Central memory CD8-positive, alpha-beta T cell (primary cell): ENCODE measurements around the gene ANTKMT.

Experiments used
- ATAC-seq: fragments of 150-1000 bp; cut with Tn5 transposase; replicated peaks from 2 replicates; pipeline ENCODE4 v1.10.0; 2022; ENCODE audit warnings: mild to moderate bottlenecking, moderate FRiP score, moderate number of reproducible peaks; ENCODE audit not compliant: poor library complexity, severe bottlenecking; ENCODE audit errors: extremely low read depth
- DNase-seq, 2 donors: peaks; one replicate each; pipeline ENCODE4 v3.0.0; 2021; ENCODE audit warnings: low spot score in 2 of 2
- H3K27ac Mint-ChIP-seq: one replicate; pipeline ENCODE4 v1.8.0; 2022; ENCODE audit warnings: low read depth, mild to moderate bottlenecking, moderate library complexity, mixed read lengths
- H3K27me3 Mint-ChIP-seq: one replicate; pipeline ENCODE4 v1.8.0; 2022; ENCODE audit warnings: mixed read lengths
- H3K36me3 Mint-ChIP-seq: one replicate; pipeline ENCODE4 v1.8.0; 2022; ENCODE audit warnings: mild to moderate bottlenecking, moderate library complexity, mixed read lengths; ENCODE audit not compliant: insufficient read depth
- H3K4me1 Mint-ChIP-seq: one replicate; pipeline ENCODE4 v1.8.0; 2022; ENCODE audit warnings: mixed read lengths
- H3K4me3 Mint-ChIP-seq: one replicate; pipeline ENCODE4 v1.8.0; 2022; ENCODE audit warnings: mild to moderate bottlenecking, moderate library complexity, mixed read lengths
- H3K9me3 Mint-ChIP-seq: one replicate; pipeline ENCODE4 v1.8.0; 2022; ENCODE audit warnings: mixed read lengths

ANTKMT gene

GRCh38 chr16:694863-695354 is 26.0 kb upstream of the ANTKMT start:
- peaks cover 12% of the 10 kb centered on the region for H3K36me3 Mint-ChIP-seq
- peaks cover 5% of the 10 kb centered on the region for H3K9me3 Mint-ChIP-seq
- H3K27me3 Mint-ChIP-seq, result peaks cover 10% of the 10 kb centered on the region
- peak overlapping the region; percentile 70 for H3K4me3 Mint-ChIP-seq
- ATAC-seq, result no peak
- H3K4me1 Mint-ChIP-seq, result peaks cover 20% of the 10 kb centered on the region
- DNase-seq, result no peak
- no peak overlapping the region for H3K27ac Mint-ChIP-seq

- peaks cover 10% of the 10 kb centered on the region for H3K36me3 Mint-ChIP-seq
- peaks cover 20% of the 10 kb centered on the region for H3K4me1 Mint-ChIP-seq
- H3K27me3 Mint-ChIP-seq, result peaks cover 10% of the 10 kb centered on the region
- H3K9me3 Mint-ChIP-seq, result peaks cover 5% of the 10 kb centered on the region
- ATAC-seq, result peak; percentile 60
- H3K27ac Mint-ChIP-seq, result no peak overlapping the region
- peak in 1 of 2 donors; percentile 34 for DNase-seq
- peak overlapping the region; percentile 70 for H3K4me3 Mint-ChIP-seq
Measured at GRCh38 chr16:695355-696089, 25.4 kb upstream of the ANTKMT start.

- no peak for DNase-seq
- H3K27me3 Mint-ChIP-seq, result peaks cover 16% of the 10 kb centered on the region
Measured at GRCh38 chr16:698911-699671, 21.9 kb upstream of the ANTKMT start.

GRCh38 chr16:700684-701584 is 20.0 kb upstream of the ANTKMT start:
- Mint-ChIP-seq H3K4me3 (no peak overlapping the region), H3K4me1 (peaks cover 4% of the 10 kb centered on the region), H3K9me3 (no peaks in the 10 kb centered on the region), H3K27ac (no peak overlapping the region), H3K27me3 (peaks cover 16% of the 10 kb centered on the region), H3K36me3 (peaks cover 4% of the 10 kb centered on the region)
- DNase-seq (no peak), ATAC-seq (no peak)

More at GRCh38 chr16:698911-699671, 21.9 kb upstream of the ANTKMT start:
- H3K4me1 Mint-ChIP-seq, result peaks cover 9% of the 10 kb centered on the region
- no peaks in the 10 kb centered on the region for H3K9me3 Mint-ChIP-seq
- H3K4me3 Mint-ChIP-seq, result no peak overlapping the region
- ATAC-seq, result no peak
- no peak overlapping the region for H3K27ac Mint-ChIP-seq
- peaks cover 7% of the 10 kb centered on the region for H3K36me3 Mint-ChIP-seq

GRCh38 chr16:702341-702740 is 18.6 kb upstream of the ANTKMT start:
- Mint-ChIP-seq H3K4me1 (no peaks in the 10 kb centered on the region), H3K27ac (no peak overlapping the region), H3K27me3 (peaks cover 25% of the 10 kb centered on the region), H3K4me3 (no peak overlapping the region), H3K9me3 (no peaks in the 10 kb centered on the region), H3K36me3 (peaks cover 4% of the 10 kb centered on the region)
- DNase-seq, result no peak
- ATAC-seq, result no peak

DNA sequence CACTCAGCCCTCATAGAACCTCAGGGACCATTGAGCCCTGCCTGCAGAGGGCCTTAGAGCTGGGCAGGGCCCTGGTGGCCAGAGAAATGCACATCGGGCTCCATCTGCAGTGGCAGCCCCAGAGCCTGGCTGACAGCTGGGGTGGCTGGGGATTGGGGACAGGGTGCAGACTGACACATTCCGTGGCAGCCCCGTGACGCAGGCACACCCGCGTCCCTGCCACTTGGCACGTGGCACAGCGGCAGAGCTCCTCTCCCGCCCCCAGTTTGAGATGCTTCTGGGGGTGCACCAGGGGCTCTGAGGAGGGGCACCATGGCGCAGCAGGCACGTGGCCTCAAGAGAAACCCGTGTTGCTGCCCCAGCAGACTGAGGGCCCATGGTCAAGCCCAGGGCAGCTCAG is 17.5 kb upstream of the ANTKMT start:
- Mint-ChIP-seq H3K4me3 (no peak overlapping the region), H3K27me3 (peaks cover 36% of the 10 kb centered on the region), H3K9me3 (no peaks in the 10 kb centered on the region), H3K27ac (no peak overlapping the region), H3K36me3 (peaks cover 4% of the 10 kb centered on the region), H3K4me1 (no peaks in the 10 kb centered on the region)
- no peak for DNase-seq
- no peak for ATAC-seq

- ATAC-seq (no peak), DNase-seq (no peak)
- H3K36me3 Mint-ChIP-seq, result peaks cover 4% of the 10 kb centered on the region
- no peak overlapping the region for H3K27ac Mint-ChIP-seq
- H3K4me1 Mint-ChIP-seq, result no peaks in the 10 kb centered on the region
- no peaks in the 10 kb centered on the region for H3K9me3 Mint-ChIP-seq
- no peak overlapping the region for H3K4me3 Mint-ChIP-seq
- H3K27me3 Mint-ChIP-seq, result peaks cover 42% of the 10 kb centered on the region
Measured at GRCh38 chr16:704047-704446, 16.9 kb upstream of the ANTKMT start.

DNA sequence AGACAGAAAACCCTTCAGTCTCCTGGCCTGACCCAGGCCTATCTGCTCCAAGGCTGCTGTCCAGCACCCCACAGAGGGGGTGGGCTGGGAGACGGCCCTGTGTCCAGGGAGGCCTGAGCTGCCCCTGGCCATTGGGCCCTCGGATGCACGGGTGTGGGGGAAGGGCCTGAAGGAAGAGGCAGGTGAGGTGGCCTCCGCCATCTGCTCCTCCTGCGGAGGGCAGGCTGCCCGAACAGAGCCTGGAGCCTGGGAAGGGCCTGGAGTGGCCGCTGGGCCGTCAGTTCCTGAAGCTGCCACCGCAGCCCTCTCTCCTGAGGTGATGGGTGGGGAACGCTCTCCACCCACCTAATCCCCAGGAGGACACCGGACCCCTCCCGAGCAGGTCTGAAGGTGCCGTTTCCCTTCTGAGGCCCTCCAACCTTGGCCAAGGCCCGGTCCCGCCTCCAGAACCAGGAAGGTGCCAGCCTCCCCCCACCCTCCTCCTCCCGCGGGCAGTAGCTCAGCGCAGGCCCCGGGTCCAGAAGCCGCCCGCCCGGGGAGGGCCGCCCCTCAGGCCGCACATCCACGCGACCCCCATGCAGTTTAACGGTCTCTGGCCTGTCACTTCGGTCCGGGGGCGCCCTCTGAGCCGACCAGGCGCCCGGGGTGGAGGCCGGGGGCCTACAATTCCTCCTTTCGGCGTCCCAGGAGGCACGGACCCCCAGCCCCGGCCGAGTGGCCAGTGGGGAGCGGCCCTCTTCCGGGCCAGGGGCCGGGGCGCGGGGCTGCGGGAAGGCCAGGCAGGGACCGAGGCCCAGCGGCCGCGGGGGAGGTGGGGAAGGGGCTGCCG is 16.2 kb upstream of the ANTKMT start:
- DNase-seq (no peak), ATAC-seq (no peak)
- no peak overlapping the region for H3K4me3 Mint-ChIP-seq
- no peak overlapping the region for H3K27ac Mint-ChIP-seq
- H3K36me3 Mint-ChIP-seq, result peaks cover 4% of the 10 kb centered on the region
- H3K4me1 Mint-ChIP-seq, result no peaks in the 10 kb centered on the region
- H3K9me3 Mint-ChIP-seq, result no peaks in the 10 kb centered on the region
- H3K27me3 Mint-ChIP-seq, result peaks cover 49% of the 10 kb centered on the region

DNA sequence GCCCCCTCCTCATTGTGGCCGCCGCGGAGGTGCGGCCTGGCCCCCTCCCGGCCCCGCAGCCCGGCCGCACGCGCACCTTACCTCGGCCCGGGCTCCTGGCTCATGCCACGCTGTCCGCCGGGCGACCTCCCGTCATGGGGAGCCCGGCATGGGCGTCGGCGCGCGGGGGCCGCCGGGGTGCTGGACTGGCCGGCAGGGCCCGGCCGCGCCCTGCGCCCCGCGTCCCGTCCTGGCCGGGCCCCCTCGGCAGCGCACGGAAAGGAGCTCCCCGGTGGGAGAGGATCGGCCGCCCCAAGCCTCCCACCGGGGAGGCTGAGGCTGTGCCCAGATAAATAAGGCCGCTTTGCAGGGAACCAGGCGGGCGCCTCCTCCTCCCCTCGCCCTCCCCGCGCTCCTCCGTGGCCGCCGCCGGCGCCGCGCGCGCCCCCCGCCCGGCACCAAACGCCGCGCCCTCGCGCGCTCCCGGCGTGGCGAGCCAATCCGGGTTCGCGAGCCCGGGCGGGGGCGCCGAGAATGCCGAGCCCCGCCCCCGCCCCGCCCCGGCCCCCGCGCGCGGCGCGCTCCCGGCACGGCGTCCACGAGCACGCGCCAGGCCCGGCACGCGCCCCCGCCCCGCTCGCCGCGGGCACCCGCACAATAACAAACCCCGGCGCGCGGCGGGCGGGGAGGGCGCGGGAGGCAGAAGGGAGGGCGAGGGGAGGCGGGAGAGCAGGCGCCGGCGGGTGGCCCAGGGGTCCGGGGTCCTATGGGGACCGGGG is 15.3 kb upstream of the ANTKMT start, which contains the start of gene FBXL16:
FBXL16 (minus strand) TSS at position 371 of the 758 bp plus-strand sequence. CDS start 8,396 bp downstream, outside the sequence.
- no peak within 1 kb of the TSS for H3K4me3 Mint-ChIP-seq
- no peaks in the 10 kb centered on the region for H3K9me3 Mint-ChIP-seq
- peaks cover 4% of the 10 kb centered on the region for H3K36me3 Mint-ChIP-seq
- H3K27me3 Mint-ChIP-seq, result peaks cover 52% of the 10 kb centered on the region
- no peaks in the 10 kb centered on the region for H3K4me1 Mint-ChIP-seq
- no peak within 1 kb of the TSS for H3K27ac Mint-ChIP-seq
- ATAC-seq (no peak), DNase-seq (no peak)

DNA sequence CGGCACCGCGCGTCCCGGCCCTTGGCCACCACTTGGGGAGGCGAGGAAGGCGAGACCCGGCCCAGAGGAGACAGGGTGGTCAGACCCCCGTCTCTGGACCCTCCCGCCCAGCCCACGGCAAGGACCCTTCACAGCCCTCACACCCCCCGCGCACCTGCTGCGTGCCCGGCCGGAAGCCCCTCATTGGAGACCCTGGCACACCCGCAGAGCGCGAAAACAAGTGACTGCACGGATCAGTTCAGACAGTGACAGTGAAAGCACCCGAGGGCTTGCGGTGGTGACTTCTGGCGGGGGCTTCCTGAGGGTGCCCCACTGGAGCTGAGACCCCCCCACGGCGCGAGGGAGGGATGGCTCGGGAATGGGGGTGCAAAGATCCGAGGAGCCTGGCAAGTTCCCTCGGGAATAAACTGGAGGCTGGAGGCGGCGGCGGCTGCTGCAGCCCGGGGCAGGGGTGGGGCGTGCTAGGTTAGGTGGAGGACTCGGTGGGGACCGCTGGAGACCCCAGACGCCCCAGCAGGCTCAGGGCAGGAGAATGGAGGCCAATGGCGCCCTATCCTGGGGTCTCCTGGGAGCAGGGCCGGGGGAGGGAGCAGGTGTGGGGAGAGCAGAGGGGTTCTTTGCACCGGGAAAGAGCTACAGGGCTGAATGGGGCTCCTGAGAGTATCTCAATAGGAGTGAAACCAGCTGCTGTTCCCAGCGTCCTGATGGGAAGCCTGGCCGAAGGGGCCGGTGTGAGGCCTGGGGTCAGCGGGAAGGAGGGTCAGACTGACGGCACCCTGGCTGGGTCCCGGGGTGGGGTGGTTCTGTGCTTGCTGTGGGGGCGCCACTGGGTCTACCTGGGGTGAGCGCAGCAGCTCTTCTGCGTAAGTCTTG is 14.5 kb upstream of the ANTKMT start:
- H3K4me3 Mint-ChIP-seq, result no peak overlapping the region
- DNase-seq (no peak), ATAC-seq (no peak)
- no peaks in the 10 kb centered on the region for H3K9me3 Mint-ChIP-seq
- H3K4me1 Mint-ChIP-seq, result no peaks in the 10 kb centered on the region
- H3K36me3 Mint-ChIP-seq, result peaks cover 4% of the 10 kb centered on the region
- H3K27ac Mint-ChIP-seq, result no peak overlapping the region
- peaks cover 52% of the 10 kb centered on the region for H3K27me3 Mint-ChIP-seq
